Measurements from ENCODE around the gene CNIH1.
A peak's percentile ranks its signal among the peaks of the same experiment; 100 is the strongest.
"Not testable (repeated sequence)": the region's sequence is repeated elsewhere in the genome, so short reads cannot be mapped to it uniquely, and the experiment has no call there.

Gene CNIH1

GRCh38 chr14:54387328-54387727 lies 53.8 kb downstream of the CNIH1 start:
- no peak overlapping the region for H3K27ac Mint-ChIP-seq
- no peaks in the 10 kb centered on the region for H3K36me3 Mint-ChIP-seq (ENCODE audit: low read depth)
- H3K4me1 Mint-ChIP-seq = peaks cover 30% of the 10 kb centered on the region
- peaks cover 4% of the 10 kb centered on the region for H3K9me3 Mint-ChIP-seq
- peaks cover 13% of the 10 kb centered on the region for H3K27me3 Mint-ChIP-seq (ENCODE audit: low read depth, poor library complexity)
- H3K4me3 Mint-ChIP-seq = no peak overlapping the region
- TF ChIP-seq CTCF (IDR thresholded peaks at IDR 0.05) = no peak
- DNase-seq = no peak

GRCh38 chr14:54385556-54385955 lies 55.6 kb downstream of the CNIH1 start:
- Mint-ChIP-seq H3K4me1 (peaks cover 39% of the 10 kb centered on the region), H3K4me3 (no peak overlapping the region), H3K27me3 (ENCODE audit: low read depth, poor library complexity) (peaks cover 13% of the 10 kb centered on the region), H3K36me3 (ENCODE audit: low read depth) (no peaks in the 10 kb centered on the region), H3K9me3 (no peaks in the 10 kb centered on the region), H3K27ac (peak overlapping the region; percentile 71)
- DNase-seq = no peak
- no peak for TF ChIP-seq CTCF (IDR thresholded peaks at IDR 0.05)

GRCh38 chr14:54383835-54384234 lies 57.3 kb downstream of the CNIH1 start:
- H3K36me3 Mint-ChIP-seq (ENCODE audit: low read depth) = no peaks in the 10 kb centered on the region
- TF ChIP-seq CTCF (IDR thresholded peaks at IDR 0.05) = no peak
- peaks cover 39% of the 10 kb centered on the region for H3K4me1 Mint-ChIP-seq
- H3K27me3 Mint-ChIP-seq (ENCODE audit: low read depth, poor library complexity) = peaks cover 9% of the 10 kb centered on the region
- no peak overlapping the region for H3K27ac Mint-ChIP-seq
- peaks cover 6% of the 10 kb centered on the region for H3K9me3 Mint-ChIP-seq
- H3K4me3 Mint-ChIP-seq = no peak overlapping the region
- no peak for DNase-seq

GRCh38 chr14:54381821-54382220 lies 59.4 kb downstream of the CNIH1 start:
- H3K4me1 Mint-ChIP-seq = peaks cover 43% of the 10 kb centered on the region

GRCh38 chr14:54380558-54380957 lies 60.6 kb downstream of the CNIH1 start:
- H3K4me1 Mint-ChIP-seq = peaks cover 31% of the 10 kb centered on the region
- not testable (repeated sequence) for H3K27me3 Mint-ChIP-seq (ENCODE audit: low read depth, poor library complexity); H3K36me3 Mint-ChIP-seq (ENCODE audit: low read depth); H3K27ac Mint-ChIP-seq; H3K4me3 Mint-ChIP-seq; DNase-seq; H3K9me3 Mint-ChIP-seq

More at GRCh38 chr14:54381821-54382220, 59.4 kb downstream of the CNIH1 start:
- Mint-ChIP-seq H3K27me3 (ENCODE audit: low read depth, poor library complexity) (peaks cover 7% of the 10 kb centered on the region), H3K9me3 (peaks cover 6% of the 10 kb centered on the region), H3K27ac (no peak overlapping the region), H3K36me3 (ENCODE audit: low read depth) (no peaks in the 10 kb centered on the region), H3K4me3 (no peak overlapping the region)
- no peak for TF ChIP-seq CTCF (IDR thresholded peaks at IDR 0.05)
- DNase-seq = no peak

GRCh38 chr14:54378893-54379292 lies 62.3 kb downstream of the CNIH1 start:
- DNase-seq; H3K27me3 Mint-ChIP-seq (ENCODE audit: low read depth, poor library complexity); H3K9me3 Mint-ChIP-seq; H3K27ac Mint-ChIP-seq; H3K36me3 Mint-ChIP-seq (ENCODE audit: low read depth); H3K4me3 Mint-ChIP-seq: not testable (repeated sequence)
- H3K4me1 Mint-ChIP-seq = peaks cover 31% of the 10 kb centered on the region

GRCh38 chr14:54377501-54377900 lies 63.7 kb downstream of the CNIH1 start:
- Mint-ChIP-seq H3K27me3 (ENCODE audit: low read depth, poor library complexity) (no peaks in the 10 kb centered on the region), H3K4me1 (peaks cover 29% of the 10 kb centered on the region), H3K36me3 (ENCODE audit: low read depth) (no peaks in the 10 kb centered on the region), H3K27ac (no peak overlapping the region), H3K9me3 (peaks cover 6% of the 10 kb centered on the region), H3K4me3 (no peak overlapping the region)
- TF ChIP-seq CTCF (IDR thresholded peaks at IDR 0.05) = no peak
- no peak for DNase-seq
